ENCODE measurements around the gene TTC23L. TPM values are rescaled to one million over a fixed set of nuclear protein-coding genes. Genes with fewer than 3 reads are reported as not detected.

Gene TTC23L
- total and polyA plus RNA-seq, 2 experiments from 2014 or later: 0.07 TPM; not detected in 1

GRCh38 chr5:34903260-34903659 lies 64.3 kb downstream of the TTC23L start:
- H3K4me2 ChIP-seq: no peak overlapping the region
- no peaks in the 10 kb centered on the region for H3K9me3 ChIP-seq (ENCODE audit: low read depth)
- H3K27ac ChIP-seq: no peak overlapping the region
- no peak for DNase-seq (ENCODE audit: low spot score)
- H3K9me2 ChIP-seq (replicated peaks; ENCODE audit: insufficient read depth): no peaks in the 10 kb centered on the region
- H3K4me3 ChIP-seq: no peak overlapping the region
- 100% methylated on average over 1 of the region's 1 CpG for WGBS (ENCODE audit: low lambda C conversion rate, missing lambda C conversion rate)
- no peak overlapping the region for H2AFZ ChIP-seq
- TF ChIP-seq EZH2 (IDR thresholded peaks at IDR 0.05; ENCODE audit: borderline replicate concordance) (no peak), EZH2phosphoT487 (IDR thresholded peaks at IDR 0.05; ENCODE audit: low read depth, severe bottlenecking, unreplicated experiment) (no peak)
- TF ChIP-seq, protein P1, sequence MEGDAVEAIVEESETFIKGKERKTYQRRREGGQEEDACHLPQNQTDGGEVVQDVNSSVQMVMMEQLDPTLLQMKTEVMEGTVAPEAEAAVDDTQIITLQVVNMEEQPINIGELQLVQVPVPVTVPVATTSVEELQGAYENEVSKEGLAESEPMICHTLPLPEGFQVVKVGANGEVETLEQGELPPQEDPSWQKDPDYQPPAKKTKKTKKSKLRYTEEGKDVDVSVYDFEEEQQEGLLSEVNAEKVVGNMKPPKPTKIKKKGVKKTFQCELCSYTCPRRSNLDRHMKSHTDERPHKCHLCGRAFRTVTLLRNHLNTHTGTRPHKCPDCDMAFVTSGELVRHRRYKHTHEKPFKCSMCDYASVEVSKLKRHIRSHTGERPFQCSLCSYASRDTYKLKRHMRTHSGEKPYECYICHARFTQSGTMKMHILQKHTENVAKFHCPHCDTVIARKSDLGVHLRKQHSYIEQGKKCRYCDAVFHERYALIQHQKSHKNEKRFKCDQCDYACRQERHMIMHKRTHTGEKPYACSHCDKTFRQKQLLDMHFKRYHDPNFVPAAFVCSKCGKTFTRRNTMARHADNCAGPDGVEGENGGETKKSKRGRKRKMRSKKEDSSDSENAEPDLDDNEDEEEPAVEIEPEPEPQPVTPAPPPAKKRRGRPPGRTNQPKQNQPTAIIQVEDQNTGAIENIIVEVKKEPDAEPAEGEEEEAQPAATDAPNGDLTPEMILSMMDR (IDR thresholded peaks at IDR 0.05; ENCODE audit: poor library complexity): no peak
- no peaks in the 10 kb centered on the region for H3K27me3 ChIP-seq
- no peaks in the 10 kb centered on the region for H3K4me1 ChIP-seq (ENCODE audit: insufficient read depth)
- H4K20me1 ChIP-seq (ENCODE audit: insufficient read depth, poor library complexity, severe bottlenecking): no peaks in the 10 kb centered on the region
- no peaks in the 10 kb centered on the region for H3K79me2 ChIP-seq
- H3K36me3 ChIP-seq (replicated peaks; ENCODE audit: insufficient read depth, low read depth): no peaks in the 10 kb centered on the region

GRCh38 chr5:34905564-34905963 lies 66.6 kb downstream of the TTC23L start:
- Histone ChIP-seq H3K4me1 (ENCODE audit: insufficient read depth) (no peaks in the 10 kb centered on the region), H4K20me1 (ENCODE audit: insufficient read depth, poor library complexity, severe bottlenecking) (no peaks in the 10 kb centered on the region), H3K9me3 (ENCODE audit: low read depth) (no peaks in the 10 kb centered on the region), H3K4me3 (no peak overlapping the region), H3K4me2 (no peak overlapping the region), H3K27me3 (no peaks in the 10 kb centered on the region), H3K36me3 (replicated peaks; ENCODE audit: insufficient read depth, low read depth) (no peaks in the 10 kb centered on the region), H3K79me2 (no peaks in the 10 kb centered on the region), H2AFZ (no peak overlapping the region), H3K27ac (no peak overlapping the region), H3K9me2 (replicated peaks; ENCODE audit: insufficient read depth) (no peaks in the 10 kb centered on the region)
- DNase-seq (ENCODE audit: low spot score): no peak
- no peak for TF ChIP-seq EZH2 (IDR thresholded peaks at IDR 0.05; ENCODE audit: borderline replicate concordance)
- TF ChIP-seq, protein P1 (IDR thresholded peaks at IDR 0.05; ENCODE audit: poor library complexity): peak; percentile 53
- WGBS (ENCODE audit: low lambda C conversion rate, missing lambda C conversion rate): 85% methylated on average over 2 of the region's 2 CpGs

DNA sequence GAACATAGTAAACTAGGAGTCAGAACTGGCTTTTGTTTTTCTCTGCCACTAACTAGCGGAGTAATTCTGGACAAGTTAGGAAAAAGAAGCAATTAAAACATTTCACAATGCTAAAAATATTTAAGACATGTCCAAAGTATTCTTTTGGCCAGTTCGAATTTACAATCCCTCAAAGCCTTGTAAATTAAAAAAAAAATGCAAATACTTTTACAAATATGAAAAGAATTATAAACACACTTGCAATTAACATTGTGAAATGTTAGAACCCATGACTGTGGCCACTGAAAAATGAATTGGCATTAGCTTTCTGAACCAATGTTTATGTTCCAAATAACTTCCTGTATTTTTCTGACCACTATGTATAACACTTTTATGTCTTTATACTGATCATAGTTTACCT lies 74.1 kb downstream of the TTC23L start:
- H3K9me3 ChIP-seq (ENCODE audit: low read depth): no peaks in the 10 kb centered on the region
- peak overlapping the region; percentile 89 for H3K4me2 ChIP-seq
- DNase-seq (ENCODE audit: low spot score): no peak
- H3K9me2 ChIP-seq (replicated peaks; ENCODE audit: insufficient read depth): no peaks in the 10 kb centered on the region
- TF ChIP-seq EZH2 (IDR thresholded peaks at IDR 0.05; ENCODE audit: borderline replicate concordance): no peak
- TF ChIP-seq, protein P1 (IDR thresholded peaks at IDR 0.05; ENCODE audit: poor library complexity): no peak
- TF ChIP-seq EZH2phosphoT487 (IDR thresholded peaks at IDR 0.05; ENCODE audit: low read depth, severe bottlenecking, unreplicated experiment): no peak
- WGBS (ENCODE audit: low lambda C conversion rate, missing lambda C conversion rate): 77% methylated on average over 2 of the region's 2 CpGs
- peaks cover 15% of the 10 kb centered on the region for H3K4me1 ChIP-seq (ENCODE audit: insufficient read depth)
- H3K36me3 ChIP-seq (replicated peaks; ENCODE audit: insufficient read depth, low read depth): no peaks in the 10 kb centered on the region
- H3K27ac ChIP-seq: no peak overlapping the region
- no peaks in the 10 kb centered on the region for H3K27me3 ChIP-seq
- no peaks in the 10 kb centered on the region for H4K20me1 ChIP-seq (ENCODE audit: insufficient read depth, poor library complexity, severe bottlenecking)
- H3K4me3 ChIP-seq: no peak overlapping the region
- H2AFZ ChIP-seq: no peak overlapping the region
- peaks cover 64% of the 10 kb centered on the region for H3K79me2 ChIP-seq

DNA sequence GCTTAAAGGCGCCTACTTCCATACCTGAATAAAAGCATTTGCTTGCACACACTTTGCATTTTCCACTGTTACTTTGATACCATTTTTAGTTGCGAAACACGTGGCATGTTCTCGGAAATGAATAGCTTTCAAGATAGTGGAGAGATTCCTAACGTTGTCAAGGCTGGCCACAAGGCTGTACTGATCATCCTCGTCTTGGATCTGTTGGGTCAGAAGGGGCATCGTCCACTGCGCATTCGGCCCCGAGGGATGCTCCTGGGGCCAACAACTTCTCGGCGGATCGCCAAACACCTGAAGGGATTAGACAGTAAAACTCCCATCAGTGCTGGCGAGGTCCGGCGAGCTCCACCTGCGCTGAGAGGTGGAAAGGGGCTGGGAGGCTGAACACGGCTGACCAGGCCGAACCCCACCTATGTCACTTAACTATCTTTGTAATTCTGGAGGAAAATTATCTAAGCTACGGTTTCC lies 75.7 kb downstream of the TTC23L start:
- peak; percentile 31 for DNase-seq (ENCODE audit: low spot score)
- Histone ChIP-seq H3K4me2 (peak overlapping the region; percentile 89), H3K36me3 (replicated peaks; ENCODE audit: insufficient read depth, low read depth) (no peaks in the 10 kb centered on the region), H3K9me2 (replicated peaks; ENCODE audit: insufficient read depth) (no peaks in the 10 kb centered on the region), H2AFZ (peak overlapping the region; percentile 67), H3K4me3 (peak overlapping the region; percentile 88), H3K9me3 (ENCODE audit: low read depth) (no peaks in the 10 kb centered on the region), H3K27me3 (no peaks in the 10 kb centered on the region), H4K20me1 (ENCODE audit: insufficient read depth, poor library complexity, severe bottlenecking) (no peaks in the 10 kb centered on the region), H3K27ac (peak overlapping the region; percentile 92), H3K4me1 (ENCODE audit: insufficient read depth) (peaks cover 15% of the 10 kb centered on the region), H3K79me2 (peaks cover 80% of the 10 kb centered on the region)
- 4% methylated on average over 20 of the region's 20 CpGs for WGBS (ENCODE audit: low lambda C conversion rate, missing lambda C conversion rate)
- TF ChIP-seq EZH2 (IDR thresholded peaks at IDR 0.05; ENCODE audit: borderline replicate concordance): no peak
- TF ChIP-seq, protein P1 (IDR thresholded peaks at IDR 0.05; ENCODE audit: poor library complexity): no peak
